SHP77 treated with DMSO at 0.1 percent for 48 hours (cell line): ENCODE data around the gene CRB2.
A peak's percentile ranks its signal among the peaks of the same experiment; 100 is the strongest.
"Not testable (repeated sequence)": the region's sequence is repeated elsewhere in the genome, so short reads cannot be mapped to it uniquely, and the experiment has no call there.

Experiments used
- DNase-seq: peaks from one replicate; lab custom pipeline; 2025; lab: John Stamatoyannopoulos, UW

The CRB2 gene

DNA sequence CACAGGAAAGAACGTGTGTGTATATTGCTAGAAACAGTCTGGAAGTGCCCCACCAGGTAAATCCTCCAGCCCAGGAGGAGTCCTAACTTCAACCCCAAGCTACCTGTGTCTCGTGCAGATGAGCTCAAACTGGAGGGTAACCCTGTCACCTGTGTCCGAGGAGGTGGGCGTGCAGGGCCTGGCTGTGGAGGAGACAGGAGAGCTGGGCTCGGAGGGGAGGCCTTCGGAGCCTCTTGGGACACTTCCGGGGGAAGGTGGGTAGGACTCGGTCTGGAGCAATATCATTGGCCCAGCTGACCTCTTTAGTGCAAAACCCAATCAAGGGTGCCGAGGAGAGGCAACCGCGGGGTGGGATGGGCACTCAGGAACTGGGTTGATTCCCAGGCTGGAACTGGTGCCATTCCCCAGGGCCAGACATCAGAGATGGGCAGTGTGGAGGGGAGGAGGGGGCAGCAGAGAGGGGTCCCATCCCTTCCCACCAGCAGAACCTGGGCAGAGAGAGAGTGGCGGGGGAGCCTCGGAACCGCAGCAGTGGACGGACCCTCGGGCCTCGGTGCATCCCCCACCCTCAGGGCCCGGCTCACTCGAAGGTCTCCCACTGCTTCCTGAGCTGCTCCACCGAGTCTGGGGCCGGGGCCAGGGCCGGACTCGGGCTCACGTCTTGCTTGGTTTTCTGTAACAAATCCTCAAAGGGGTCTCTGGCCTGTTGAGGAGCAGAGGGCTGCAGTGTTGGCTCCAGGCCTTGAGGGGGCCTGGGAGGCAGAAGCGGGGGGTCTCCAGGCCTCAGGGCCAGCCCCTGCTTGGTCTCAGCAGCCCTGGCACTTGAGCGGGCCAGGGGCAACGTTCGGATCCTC lies 25.1 kb downstream of the CRB2 start:
- no peak for DNase-seq

- DNase-seq: no peak
These were observed 26.9 kb downstream of the CRB2 start for GRCh38 chr9:123382653-123383511.

GRCh38 chr9:123383512-123384170 lies 27.6 kb downstream of the CRB2 start:
- no peak for DNase-seq

- DNase-seq: no peak
These were observed 31.7 kb downstream of the CRB2 start for GRCh38 chr9:123387686-123388085.

GRCh38 chr9:123389070-123389469 lies 33.1 kb downstream of the CRB2 start:
- no peak for DNase-seq

- DNase-seq: no peak
These were observed 33.7 kb downstream of the CRB2 start for GRCh38 chr9:123389698-123390097.

DNA sequence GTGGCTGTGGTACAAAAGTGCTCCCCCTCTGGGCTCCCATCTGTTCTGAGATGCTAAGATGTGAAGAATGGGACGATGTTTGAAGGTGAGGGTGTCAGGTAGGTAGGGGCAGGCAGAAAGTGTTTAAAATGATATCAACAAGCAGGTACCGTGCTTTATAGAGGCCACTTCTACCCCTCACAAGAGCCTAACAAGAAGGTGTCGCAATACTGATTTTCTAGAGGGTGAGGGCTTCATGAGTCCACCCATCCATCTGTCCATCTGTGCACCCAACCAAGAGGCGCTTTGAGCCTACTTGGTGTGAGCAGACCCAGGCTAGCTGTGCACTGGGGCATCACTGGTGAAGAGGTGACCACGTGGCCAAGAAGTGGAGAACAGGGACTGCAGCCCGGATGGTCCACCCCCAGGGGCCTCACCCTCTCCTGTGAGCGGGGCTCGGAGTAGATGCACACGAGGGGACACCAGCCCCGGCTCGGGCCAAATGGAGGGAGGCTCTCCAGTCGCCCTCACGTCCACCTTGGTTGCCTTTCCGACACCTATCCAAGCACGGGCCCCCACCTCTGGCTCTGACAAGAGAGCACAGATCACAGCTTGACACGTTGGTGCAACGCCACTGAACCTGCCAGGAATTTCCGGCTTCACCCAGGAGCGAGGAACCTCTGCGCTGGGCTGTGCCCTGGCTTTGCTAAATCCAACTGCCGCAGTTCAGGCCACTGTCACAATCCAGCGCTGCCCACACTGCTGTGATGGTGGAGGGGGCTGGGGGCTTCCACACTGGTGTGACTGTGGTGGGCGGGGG lies 34.5 kb downstream of the CRB2 start:
- no peak for DNase-seq

DNA sequence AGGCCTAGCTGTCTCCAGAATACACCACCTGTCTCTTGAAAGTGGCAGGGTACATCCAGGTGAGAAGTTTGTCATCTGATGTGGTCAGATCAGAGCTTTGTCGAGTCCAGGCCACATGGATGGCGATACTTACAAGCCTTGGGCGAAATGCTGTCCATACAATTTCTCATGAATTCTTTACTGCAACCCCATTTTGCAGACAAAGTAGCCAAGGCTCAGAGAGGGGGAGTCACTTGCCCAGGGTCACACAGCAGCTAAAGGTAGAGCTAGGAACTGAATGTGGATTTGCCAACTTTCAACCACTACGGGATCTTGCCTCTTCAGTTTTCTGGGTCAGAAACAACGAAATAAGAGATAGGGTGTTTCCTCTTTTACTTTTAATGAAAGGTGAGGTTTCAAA lies 35.2 kb downstream of the CRB2 start:
- DNase-seq: no peak

GRCh38 chr9:123391946-123392345 lies 35.9 kb downstream of the CRB2 start:
- no peak for DNase-seq

- DNase-seq: no peak
These were observed 36.8 kb downstream of the CRB2 start for GRCh38 chr9:123392802-123393201.

GRCh38 chr9:123394291-123395235 lies 38.6 kb downstream of the CRB2 start:
- DNase-seq: no peak

GRCh38 chr9:123395276-123395688 lies 39.3 kb downstream of the CRB2 start:
- peak; percentile 85 for DNase-seq

DNA sequence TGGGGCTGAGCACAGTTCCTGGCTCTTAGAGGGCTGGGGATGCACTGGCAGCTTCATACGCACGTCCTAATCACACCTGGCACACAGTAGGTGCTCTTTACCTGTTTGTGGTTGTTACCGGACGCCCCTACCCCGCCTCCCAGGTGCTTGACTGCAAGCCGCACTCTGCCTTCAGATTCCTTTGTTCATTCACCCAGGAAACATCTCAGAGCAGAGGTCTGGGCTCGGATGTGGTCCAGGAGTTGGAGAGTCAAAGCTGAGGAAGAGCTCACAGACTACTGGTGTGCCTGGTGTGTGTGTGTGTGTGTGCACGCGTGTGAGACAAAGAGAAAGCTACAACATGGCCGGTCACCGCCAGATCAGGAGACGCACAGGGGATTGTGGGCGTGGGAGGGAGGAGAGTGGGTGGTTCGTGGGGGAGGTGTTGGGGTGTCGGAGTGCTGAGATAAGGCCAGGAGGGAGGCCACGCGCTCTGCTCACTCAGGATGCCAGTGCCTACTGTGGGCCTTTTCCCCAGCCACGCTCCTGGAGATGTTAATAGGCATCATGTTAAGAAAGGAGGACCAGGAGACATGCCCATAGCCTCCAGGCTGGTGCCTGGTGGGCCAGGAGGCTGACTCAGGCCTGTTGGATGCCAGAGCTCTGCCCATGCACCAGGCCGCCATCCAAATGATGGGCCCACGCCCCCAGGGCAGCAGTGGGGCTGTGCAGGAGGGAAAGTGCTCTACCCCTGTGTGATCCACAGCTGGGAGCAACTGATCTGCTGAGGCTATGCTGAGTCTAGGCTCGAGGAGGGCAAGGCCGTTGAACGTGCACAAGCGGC lies 39.9 kb downstream of the CRB2 start:
- DNase-seq: no peak

DNA sequence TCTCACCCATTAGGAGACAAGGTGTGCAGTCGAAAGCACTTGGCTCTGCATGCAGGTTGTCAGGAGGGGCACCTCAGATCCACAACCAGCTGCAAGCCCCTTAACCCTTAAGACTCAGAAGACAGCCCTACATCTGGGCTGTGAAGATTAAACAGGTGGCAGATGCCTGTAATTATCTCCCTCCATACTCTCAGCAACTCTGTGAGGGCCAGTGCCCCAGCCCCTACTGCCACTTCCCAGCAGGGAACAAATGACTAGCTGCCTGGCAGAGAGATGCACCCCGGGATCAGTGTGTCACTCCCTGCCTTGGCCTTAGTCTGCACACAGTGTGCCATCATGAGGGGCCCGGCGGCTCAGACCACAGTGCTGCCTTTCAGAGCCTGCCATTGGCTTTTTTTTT lies 42.0 kb downstream of the CRB2 start:
- DNase-seq: no peak

GRCh38 chr9:123398938-123399337 lies 42.9 kb downstream of the CRB2 start:
- DNase-seq: not testable (repeated sequence)

DNA sequence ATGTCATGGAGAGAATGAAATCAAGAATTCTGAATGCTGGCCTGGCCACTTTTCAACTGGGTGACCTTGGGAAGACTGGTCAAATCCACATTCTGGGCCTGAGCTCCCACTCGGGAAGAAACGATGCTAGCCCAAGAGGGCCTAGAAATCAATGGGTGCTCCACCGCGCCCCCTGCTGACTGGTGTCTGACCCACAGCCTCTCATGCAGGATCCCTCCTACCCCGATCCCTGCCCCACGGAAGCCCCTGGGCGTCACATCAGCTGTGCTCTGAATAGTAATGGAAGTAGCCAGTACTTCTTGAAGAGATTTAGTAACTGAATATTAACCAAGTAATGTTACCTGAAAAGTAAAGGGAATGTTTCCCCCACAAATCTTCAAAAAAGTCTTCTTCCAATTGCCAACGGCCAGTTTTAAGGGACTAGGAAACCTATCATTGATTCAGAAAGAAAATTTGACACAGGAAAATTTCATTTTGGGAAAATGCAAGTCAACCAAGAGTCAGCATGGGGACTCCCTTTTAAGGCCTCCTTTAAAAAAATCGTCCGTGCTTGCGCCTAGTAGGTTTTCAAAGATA lies 43.9 kb downstream of the CRB2 start:
- no peak for DNase-seq

DNA sequence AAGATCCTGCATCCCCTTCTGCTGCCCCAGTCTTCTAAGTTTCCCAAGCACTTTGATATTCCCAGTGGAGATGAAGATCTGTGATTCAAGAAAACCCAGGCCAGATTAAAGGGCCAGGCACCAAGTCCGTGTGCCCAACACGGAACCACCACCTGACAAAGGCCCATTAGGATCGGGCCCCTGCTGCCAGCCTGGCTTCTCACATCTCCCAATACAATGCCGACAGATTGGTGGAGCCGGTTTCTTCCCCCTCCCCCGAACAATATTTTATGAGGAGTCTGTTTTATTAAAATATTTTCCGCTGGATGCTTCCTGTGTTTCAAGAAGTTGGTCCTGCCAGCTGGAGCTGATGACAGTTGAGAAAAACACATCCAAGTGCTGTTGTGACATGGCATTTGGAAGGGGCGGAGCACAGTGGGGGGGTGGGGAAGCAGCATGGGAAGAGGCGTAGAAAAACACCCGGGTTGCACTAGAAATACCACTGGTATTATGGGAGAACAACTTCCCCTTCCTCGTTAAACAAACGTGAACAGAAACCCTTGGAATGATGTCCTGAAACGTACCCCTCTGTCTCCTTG lies 45.0 kb downstream of the CRB2 start:
- no peak for DNase-seq

DNA sequence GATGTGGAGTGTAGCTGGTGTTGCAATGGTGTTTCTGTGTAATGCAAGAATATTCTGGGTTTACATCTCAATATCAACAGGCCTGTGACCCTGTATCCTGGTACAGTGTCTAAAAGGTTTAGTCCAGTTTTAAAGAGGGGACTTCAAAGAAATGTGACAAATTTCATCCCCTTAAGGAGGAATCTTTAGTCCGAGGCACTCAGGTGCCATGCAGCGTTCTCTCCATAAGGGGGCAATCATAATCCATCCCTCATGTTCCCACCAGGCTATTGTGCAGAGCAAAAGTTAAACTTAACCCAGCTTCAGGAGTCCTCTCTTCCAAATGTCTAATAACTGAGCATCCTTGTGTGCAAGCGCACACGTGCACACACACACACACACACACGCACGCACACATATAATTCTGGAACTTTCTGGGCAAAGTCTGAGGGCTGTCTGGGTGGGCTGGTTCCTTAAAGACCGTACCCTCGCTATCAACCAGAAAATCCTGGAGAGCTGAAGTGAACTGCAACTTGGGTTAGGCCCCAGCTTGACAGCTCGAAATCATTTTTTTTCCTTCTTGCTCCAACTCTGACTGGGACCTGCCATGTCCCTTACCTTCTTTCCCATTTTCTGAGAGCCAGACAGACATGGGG lies 46.0 kb downstream of the CRB2 start:
- no peak for DNase-seq
